Liver (tissue), 9 donors: ENCODE results near the gene YLPM1. TPM values are rescaled to one million over a fixed set of nuclear protein-coding genes. Genes with fewer than 3 reads are reported as not detected.

Experiments
- DNase-seq: peaks from one replicate; pipeline ENCODE4 v3.0.0-alpha.2; 2017; ENCODE audit warnings: low spot score
- H3K27ac ChIP-seq, 2 donors: one replicate each; pipeline ENCODE4 v1.7.0; 2013; ENCODE audit warnings: inconsistent platforms in 2 of 2, low read length in 2 of 2, control low read depth in 1 of 2, low read depth in 1 of 2, mild to moderate bottlenecking in 1 of 2
- H3K27me3 ChIP-seq, 4 donors: one replicate each; pipeline versions ENCODE4 v1.6.1 to v1.7.0; 2013; ENCODE audit warnings: low read length in 3 of 4, inconsistent platforms in 1 of 4, mild to moderate bottlenecking in 1 of 4, moderate library complexity in 1 of 4; ENCODE audit not compliant: control insufficient read depth in 4 of 4, insufficient read depth in 4 of 4
- H3K36me3 ChIP-seq, 4 donors: one replicate each; pipeline versions ENCODE4 v1.6.1 to v1.7.0; 2013; ENCODE audit warnings: low read length in 3 of 4, mild to moderate bottlenecking in 3 of 4, low read depth in 1 of 4, moderate library complexity in 1 of 4; ENCODE audit not compliant: control insufficient read depth in 4 of 4, insufficient read depth in 3 of 4
- H3K4me1 ChIP-seq, 4 donors: one replicate each; pipeline versions ENCODE4 v1.6.1 to v1.7.0; 2013; ENCODE audit warnings: low read length in 3 of 4, mild to moderate bottlenecking in 3 of 4, moderate library complexity in 1 of 4; ENCODE audit not compliant: control insufficient read depth in 4 of 4, insufficient read depth in 4 of 4
- H3K4me3 ChIP-seq, 3 donors: one replicate each; pipeline versions ENCODE4 v1.6.1 to v1.7.0; 2013; ENCODE audit warnings: low read length in 3 of 3, control low read depth in 1 of 3, low read depth in 1 of 3, mild to moderate bottlenecking in 1 of 3
- H3K9ac ChIP-seq, 2 donors: one replicate each; pipeline ENCODE4 v1.7.0; 2013; ENCODE audit warnings: low read length in 2 of 2, mild to moderate bottlenecking in 2 of 2, moderate library complexity in 2 of 2, control low read depth in 1 of 2, low read depth in 1 of 2
- H3K9me3 ChIP-seq, 4 donors: one replicate each; pipeline versions ENCODE4 v1.6.1 to v1.7.0; 2013; ENCODE audit warnings: low read length in 3 of 4; ENCODE audit not compliant: control insufficient read depth in 4 of 4
- ATF3 ChIP-seq: IDR thresholded peaks from 2 replicates; pipeline ENCODE4 v1.6.1; 2016; ENCODE audit warnings: antibody characterized with exemption
- FOXA2 ChIP-seq: IDR thresholded peaks from 2 replicates; pipeline ENCODE4 v1.6.1; 2016; ENCODE audit warnings: antibody characterized with exemption
- GABPA ChIP-seq, 2 donors: IDR thresholded peaks in 1 of 2; conservative IDR thresholded peaks in 1 of 2; 2 replicates each; pipeline ENCODE4 v1.6.1; 2016; ENCODE audit warnings: antibody characterized with exemption in 2 of 2, mild to moderate bottlenecking in 1 of 2, moderate library complexity in 1 of 2
- JUND ChIP-seq, 2 donors: IDR thresholded peaks; 2 replicates each; pipeline ENCODE4 v1.6.1; 2016; ENCODE audit warnings: antibody characterized with exemption in 2 of 2
- REST ChIP-seq: IDR thresholded peaks from 2 replicates; pipeline ENCODE4 v1.6.1; 2016; ENCODE audit warnings: antibody characterized with exemption, mild to moderate bottlenecking
- ZBTB33 ChIP-seq: IDR thresholded peaks from 2 replicates; pipeline ENCODE4 v1.6.1; 2016; ENCODE audit warnings: antibody characterized with exemption
- WGBS: extraction: QIAGEN DNeasy Blood & Tissue Kit; methylation state at CpG from one replicate; pipeline ENCODE4 v1.1.7; 2013; 5-methylcytosine and 5-hydroxymethylcytosine counted together
- polyA plus RNA-seq, 2 donors: library from polyadenylated mRNA; stranded (reverse) in 1 of 2; unstranded in 1 of 2; fragments of 200-250 nt in 1 of 2; fragments of >200 nt in 1 of 2; fragmentation: Nextera tagmentation in 1 of 2; extraction: Ambion mirVana in 1 of 2; gene quantifications; one replicate each; pipeline versions ENCODE4 v1.2.1 to v1.2.3, GENCODE V29; 2013 to 2015
- total RNA-seq, 2 donors: library from RNA; depleted of rRNA; stranded (reverse); fragments of >200 nt; gene quantifications; one replicate each; pipeline ENCODE4 v1.2.3, GENCODE V29; 2014
- donor health status: healthy.
- donor health status: healthy.
- donor health status: healthy.
- donor health status: healthy.
- donor health status: healthy.

The YLPM1 gene
- total and polyA plus RNA-seq, 4 donors, result 5.9 to 27.3 (median 13.2) TPM

- Histone ChIP-seq H3K9me3 (no peaks in the 10 kb centered on the region), H3K9ac (no peak overlapping the region), H3K36me3 (peaks cover 10 to 34% (median 16%) of the 10 kb centered on the region in 4 donors), H3K4me3 (no peak overlapping the region), H3K27ac (no peak overlapping the region), H3K4me1 (no peaks in the 10 kb centered on the region), H3K27me3 (no peaks in the 10 kb centered on the region)
- WGBS, result 97% methylated on average over 4 of the region's 4 CpGs
- DNase-seq, result no peak
- TF ChIP-seq FOXA2, result no peak
- TF ChIP-seq ATF3, result no peak
- TF ChIP-seq REST, result no peak
- no peak for TF ChIP-seq JUND (IDR thresholded peaks at IDR 0.05)
Observed at GRCh38 chr14:74737753-74738325, 25.3 kb upstream of the YLPM1 start.

- Histone ChIP-seq H3K4me1 (no peaks in the 10 kb centered on the region), H3K4me3 (no peak overlapping the region), H3K9me3 (no peaks in the 10 kb centered on the region), H3K9ac (no peak overlapping the region), H3K36me3 (peaks cover 3 to 21% (median 14%) of the 10 kb centered on the region in 4 donors), H3K27me3 (no peaks in the 10 kb centered on the region), H3K27ac (no peak overlapping the region)
- WGBS, result 95% methylated on average over 8 of the region's 8 CpGs
- no peak for DNase-seq
- no peak for TF ChIP-seq GABPA (IDR thresholded peaks at IDR 0.05 in 1 of 2, conservative IDR thresholded peaks at IDR 0.05 in 1 of 2)
Observed at GRCh38 chr14:74739293-74740030, 23.7 kb upstream of the YLPM1 start.

GRCh38 chr14:74747237-74747636 is 15.9 kb upstream of the YLPM1 start:
- 88% methylated on average over 2 of the region's 2 CpGs for WGBS
- no peaks in the 10 kb centered on the region for H3K4me1 ChIP-seq
- TF ChIP-seq ZBTB33, result no peak
- H3K36me3 ChIP-seq, result no peaks in the 10 kb centered on the region
- no peak for DNase-seq
- no peak overlapping the region for H3K4me3 ChIP-seq
- H3K9me3 ChIP-seq, result no peaks in the 10 kb centered on the region
- H3K27me3 ChIP-seq, result no peaks in the 10 kb centered on the region
- H3K9ac ChIP-seq, result no peak overlapping the region
- no peak overlapping the region for H3K27ac ChIP-seq
